Right atrium auricular region (tissue), 2 donors: ENCODE data around the gene EFS. TPM values are rescaled to one million over a fixed set of nuclear protein-coding genes. Genes with fewer than 3 reads are reported as not detected.

Source experiments
- DNase-seq: peaks from one replicate; pipeline ENCODE4 v3.0.0-alpha.2; 2019; ENCODE audit warnings: low spot score
- H3K27ac ChIP-seq, 2 donors: fragments of 200-600 bp; sonication (generic); 1 replicate in 1 of 2; 2 replicates in 1 of 2; pipeline ENCODE4 v1.5.1; 2016 to 2019
- H3K27me3 ChIP-seq, 2 donors: fragments of 200-600 bp; sonication (generic); one replicate each; pipeline versions ENCODE4 v1.5.1 to v1.6.0; 2017 to 2019
- H3K36me3 ChIP-seq: fragments of 200-600 bp; sonication (generic); one replicate; pipeline ENCODE4 v1.5.1; 2016
- H3K4me1 ChIP-seq, 2 donors: fragments of 200-600 bp; sonication (generic); one replicate each; pipeline versions ENCODE4 v1.5.1 to v1.6.0; 2017 to 2019
- H3K4me3 ChIP-seq, 2 donors: fragments of 200-600 bp; sonication (generic); 1 replicate in 1 of 2; 2 replicates in 1 of 2; pipeline ENCODE4 v1.5.1; 2017 to 2019; ENCODE audit warnings: mild to moderate bottlenecking in 1 of 2, moderate library complexity in 1 of 2
- H3K9me3 ChIP-seq, 2 donors: fragments of 200-600 bp; sonication (generic); one replicate each; pipeline ENCODE4 v1.5.1; 2019
- total RNA-seq, 2 donors: library from RNA; depleted of rRNA; stranded (reverse); fragments of >200 nt; gene quantifications; one replicate each; pipeline ENCODE4 v1.1.0, GENCODE V29; 2016
- TF ChIP-seq, protein P1 (sequence below), 2 donors: fragments of 200-600 bp; sonication (generic); IDR thresholded peaks; one replicate each; pipeline ENCODE4 v1.5.1; 2019; ENCODE audit warnings: antibody characterized with exemption in 2 of 2

EFS gene
- total RNA-seq, 2 donors from 2014 or later, result 4.1 to 6.3 TPM

DNA sequence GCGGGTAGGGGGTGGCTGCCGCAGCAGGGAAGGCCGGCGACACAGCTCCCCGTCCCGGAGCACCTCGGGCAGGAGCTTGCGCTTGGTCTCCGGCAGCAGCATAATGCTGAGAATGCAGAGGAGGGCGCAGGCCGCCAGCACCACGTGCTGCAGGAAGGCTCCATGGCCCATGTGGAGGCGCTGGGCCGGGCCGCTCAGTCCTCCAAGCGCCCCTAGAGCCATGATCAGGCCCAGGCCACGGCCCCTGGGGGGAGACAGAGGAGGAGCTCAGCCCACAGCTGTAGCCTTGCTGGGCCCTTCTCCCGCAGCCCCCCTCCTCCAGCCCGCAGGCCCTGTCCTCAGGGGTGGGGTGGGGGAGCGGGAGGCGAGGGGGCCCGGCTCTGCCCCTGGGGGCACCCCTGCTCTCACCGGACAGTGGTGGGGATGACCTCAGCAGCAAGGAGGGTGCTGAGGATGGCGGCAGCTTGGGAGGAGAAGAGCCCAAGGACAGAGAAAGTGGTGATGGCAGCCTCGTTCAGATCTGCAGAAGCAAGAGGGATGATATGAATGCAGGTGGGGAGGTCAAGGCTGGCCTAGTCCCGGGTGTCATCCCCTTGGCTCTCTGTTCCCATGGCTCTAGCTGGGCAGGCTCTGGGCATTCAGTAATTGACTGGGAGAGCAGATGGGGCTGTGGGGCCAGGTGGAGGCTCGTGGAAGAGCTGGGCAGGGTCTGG is 18.1 kb downstream of the EFS start:
- H3K27ac ChIP-seq, result peak overlapping the region in 1 of 2 donors; percentile 64
- no peak overlapping the region for H3K4me3 ChIP-seq
- DNase-seq, result no peak
- H3K4me1 ChIP-seq, result peaks cover 0 to 12% of the 10 kb centered on the region in 2 donors
- no peaks in the 10 kb centered on the region for H3K36me3 ChIP-seq
- no peaks in the 10 kb centered on the region for H3K27me3 ChIP-seq
- TF ChIP-seq, protein P1, sequence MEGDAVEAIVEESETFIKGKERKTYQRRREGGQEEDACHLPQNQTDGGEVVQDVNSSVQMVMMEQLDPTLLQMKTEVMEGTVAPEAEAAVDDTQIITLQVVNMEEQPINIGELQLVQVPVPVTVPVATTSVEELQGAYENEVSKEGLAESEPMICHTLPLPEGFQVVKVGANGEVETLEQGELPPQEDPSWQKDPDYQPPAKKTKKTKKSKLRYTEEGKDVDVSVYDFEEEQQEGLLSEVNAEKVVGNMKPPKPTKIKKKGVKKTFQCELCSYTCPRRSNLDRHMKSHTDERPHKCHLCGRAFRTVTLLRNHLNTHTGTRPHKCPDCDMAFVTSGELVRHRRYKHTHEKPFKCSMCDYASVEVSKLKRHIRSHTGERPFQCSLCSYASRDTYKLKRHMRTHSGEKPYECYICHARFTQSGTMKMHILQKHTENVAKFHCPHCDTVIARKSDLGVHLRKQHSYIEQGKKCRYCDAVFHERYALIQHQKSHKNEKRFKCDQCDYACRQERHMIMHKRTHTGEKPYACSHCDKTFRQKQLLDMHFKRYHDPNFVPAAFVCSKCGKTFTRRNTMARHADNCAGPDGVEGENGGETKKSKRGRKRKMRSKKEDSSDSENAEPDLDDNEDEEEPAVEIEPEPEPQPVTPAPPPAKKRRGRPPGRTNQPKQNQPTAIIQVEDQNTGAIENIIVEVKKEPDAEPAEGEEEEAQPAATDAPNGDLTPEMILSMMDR (IDR thresholded peaks at IDR 0.05), result no peak
- H3K9me3 ChIP-seq, result no peaks in the 10 kb centered on the region

DNA sequence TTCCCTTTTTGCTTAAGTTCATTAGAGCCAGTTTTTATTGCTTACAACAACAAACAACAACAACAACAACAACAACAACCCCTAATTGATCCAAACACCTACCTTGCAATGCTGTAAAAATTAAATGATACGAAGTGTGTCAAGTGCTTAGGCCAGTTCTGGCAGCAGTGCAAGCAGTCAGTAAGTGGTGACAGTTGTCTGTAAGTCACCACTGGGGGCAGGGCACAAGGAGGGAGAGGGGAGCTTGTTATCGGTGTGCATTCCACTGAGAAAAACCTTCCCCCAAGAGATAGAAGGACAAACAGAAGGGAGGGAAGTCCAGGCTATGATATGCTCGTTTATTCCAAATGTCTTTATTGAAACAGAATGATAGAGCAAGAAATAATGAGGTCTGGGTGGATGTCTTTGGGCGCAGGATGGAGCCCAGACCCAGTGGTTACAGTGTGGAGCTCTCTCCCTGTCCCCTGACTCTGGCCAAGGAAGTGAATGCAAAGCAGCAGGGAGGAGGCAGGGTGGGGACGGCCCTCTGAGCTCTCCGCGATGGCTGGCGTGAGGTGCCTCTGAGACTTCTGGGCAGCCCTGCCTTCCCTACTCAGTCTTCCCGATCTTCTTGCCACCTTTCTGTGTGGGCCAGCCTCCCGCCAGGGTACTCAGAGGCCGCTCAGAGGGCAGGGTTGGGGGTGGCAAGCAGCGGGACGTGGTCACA is 18.8 kb downstream of the EFS start:
- H3K4me3 ChIP-seq, result no peak overlapping the region
- TF ChIP-seq, protein P1 (IDR thresholded peaks at IDR 0.05), result no peak
- DNase-seq, result no peak
- H3K27me3 ChIP-seq, result no peaks in the 10 kb centered on the region
- H3K4me1 ChIP-seq, result peaks cover 0 to 9% of the 10 kb centered on the region in 2 donors
- no peaks in the 10 kb centered on the region for H3K9me3 ChIP-seq
- H3K27ac ChIP-seq, result peak overlapping the region in 1 of 2 donors; percentile 64
- no peaks in the 10 kb centered on the region for H3K36me3 ChIP-seq

DNA sequence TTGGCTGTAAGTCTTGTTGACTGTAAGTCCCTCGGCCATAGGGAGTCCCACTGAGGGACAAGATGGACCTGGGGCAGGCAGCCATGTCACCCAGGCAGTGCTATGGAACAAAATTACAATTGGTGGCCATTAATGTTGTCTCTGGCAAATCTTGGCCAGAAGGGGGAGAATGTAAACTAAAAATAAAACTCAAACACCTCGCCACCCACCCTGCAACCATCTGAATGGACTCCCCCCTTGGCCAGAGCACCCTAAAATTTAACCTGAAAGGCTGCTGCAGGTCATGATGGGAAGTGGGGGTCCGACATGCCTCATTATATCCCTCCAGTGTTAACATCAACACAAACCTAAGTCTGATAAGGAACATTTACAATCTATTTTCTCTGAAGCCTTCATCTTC is 20.5 kb downstream of the EFS start:
- H3K4me1 ChIP-seq, result peaks cover 0 to 9% of the 10 kb centered on the region in 2 donors
- DNase-seq, result no peak
- no peak overlapping the region for H3K27ac ChIP-seq
- no peaks in the 10 kb centered on the region for H3K27me3 ChIP-seq
- H3K4me3 ChIP-seq, result no peak overlapping the region
- TF ChIP-seq, protein P1 (IDR thresholded peaks at IDR 0.05), result no peak
- H3K36me3 ChIP-seq, result no peaks in the 10 kb centered on the region
- no peaks in the 10 kb centered on the region for H3K9me3 ChIP-seq

DNA sequence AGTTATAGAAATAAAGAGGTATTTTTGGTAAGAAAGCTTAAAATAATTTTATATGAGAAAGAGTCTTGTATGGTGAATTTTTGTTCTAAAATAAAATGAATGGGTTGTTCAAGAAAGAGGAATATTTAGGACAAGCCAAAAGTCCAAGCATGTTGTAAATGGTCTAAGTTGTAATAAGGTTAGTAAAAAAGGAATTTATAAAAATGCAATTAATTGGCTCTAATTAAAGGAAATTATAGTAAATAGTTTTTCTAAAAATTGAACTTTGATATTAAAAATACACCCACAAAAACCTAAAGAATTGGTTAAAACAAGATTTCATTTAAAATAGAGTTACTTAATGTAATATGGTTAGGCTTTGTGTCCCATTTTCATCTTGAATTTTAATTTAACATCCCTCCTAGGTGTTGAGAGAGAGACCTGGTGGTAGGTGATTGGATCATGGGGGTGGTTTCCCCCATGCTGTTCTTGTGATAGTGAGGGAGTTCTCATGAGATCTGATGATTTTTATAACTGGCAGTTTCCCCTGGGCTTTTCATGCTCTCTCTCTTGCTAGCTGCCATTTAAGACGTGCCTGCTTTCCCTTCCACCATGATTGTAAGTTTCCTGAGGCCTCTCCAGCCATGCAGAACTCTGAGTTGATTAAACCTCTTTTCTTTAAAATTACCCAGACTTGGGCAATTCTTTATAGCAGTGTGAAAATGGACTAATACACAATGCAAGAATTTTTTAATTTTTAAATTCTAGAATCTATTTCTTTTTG is 25.3 kb downstream of the EFS start:
- H3K4me1 ChIP-seq, result no peaks in the 10 kb centered on the region

DNA sequence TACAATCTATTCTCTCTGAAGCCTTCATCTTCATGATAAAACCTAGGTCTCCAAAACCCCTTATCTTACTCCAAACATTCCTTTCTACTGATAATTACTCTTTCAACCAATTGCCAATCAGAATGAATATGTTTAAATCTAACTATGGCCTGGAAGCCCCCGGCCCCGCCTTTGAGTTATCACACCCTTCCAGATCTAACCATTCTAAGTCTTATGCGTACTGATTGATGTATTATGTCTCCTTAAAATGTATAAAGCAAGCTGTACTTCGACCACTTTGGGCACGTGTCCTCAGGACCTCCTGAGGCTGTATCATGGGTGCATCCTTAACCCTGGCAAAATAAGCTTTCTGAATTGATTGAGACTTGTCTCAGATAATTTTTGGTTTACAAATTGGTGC is 29.3 kb downstream of the EFS start:
- no peak overlapping the region for H3K4me3 ChIP-seq
- no peaks in the 10 kb centered on the region for H3K4me1 ChIP-seq
- TF ChIP-seq, protein P1 (IDR thresholded peaks at IDR 0.05), result no peak
- H3K36me3 ChIP-seq, result no peaks in the 10 kb centered on the region
- H3K9me3 ChIP-seq, result no peaks in the 10 kb centered on the region
- peak; percentile 28 for DNase-seq
- no peaks in the 10 kb centered on the region for H3K27me3 ChIP-seq
- H3K27ac ChIP-seq, result no peak overlapping the region

More for the DNA sequence above, 25.3 kb downstream of the EFS start:
- H3K27me3 ChIP-seq, result no peaks in the 10 kb centered on the region
- TF ChIP-seq, protein P1 (IDR thresholded peaks at IDR 0.05), result no peak
- no peak overlapping the region for H3K27ac ChIP-seq
- no peak overlapping the region for H3K4me3 ChIP-seq
- no peaks in the 10 kb centered on the region for H3K36me3 ChIP-seq
- no peaks in the 10 kb centered on the region for H3K9me3 ChIP-seq
- peak; percentile 5 for DNase-seq
